Measurements from ENCODE around the gene SLC38A10. TPM values are rescaled to one million over a fixed set of nuclear protein-coding genes. Genes with fewer than 3 reads are reported as not detected.

The SLC38A10 gene
- total RNA-seq, 1 experiment from 2014 or later = 43.8 TPM

- no peak overlapping the region for H4K91ac ChIP-seq (ENCODE audit: insufficient read length, low read depth, low read length)
- H3K9ac ChIP-seq (ENCODE audit: extremely low read depth, insufficient read length, low read length) = no peak overlapping the region
- H3K9me3 Mint-ChIP-seq = no peaks in the 10 kb centered on the region
- no peak overlapping the region for H3K4ac ChIP-seq (ENCODE audit: low read depth, low read length)
- no peaks in the 10 kb centered on the region for H3K23me2 ChIP-seq (ENCODE audit: insufficient read length, low read depth, low read length, poor library complexity, severe bottlenecking)
- H2BK15ac ChIP-seq (ENCODE audit: low read depth, low read length) = no peak overlapping the region
- H3K36me3 Mint-ChIP-seq (ENCODE audit: insufficient read depth in 1 of 3, low read depth in 3 of 3) = peaks cover 2 to 23% (median 20%) of the 10 kb centered on the region in 3 experiments; a peak in 6 of 7 replicates
- no peaks in the 10 kb centered on the region for H3K27me3 Mint-ChIP-seq (ENCODE audit: low read depth)
- no peak overlapping the region for H3K4me3 Mint-ChIP-seq
- H3K79me2 ChIP-seq (ENCODE audit: insufficient read depth, low read length) = no peaks in the 10 kb centered on the region
- WGBS (ENCODE audit: extremely low coverage, insufficient read length, low lambda C conversion rate) = no CpG with 5 or more reads among the region's 19 CpGs
- H2BK20ac ChIP-seq (ENCODE audit: low read depth, low read length, poor library complexity, severe bottlenecking) = no peak overlapping the region
- H3T11ph ChIP-seq (ENCODE audit: low read length) = no peak overlapping the region
- no peaks in the 10 kb centered on the region for H3K4me1 Mint-ChIP-seq
- no peak overlapping the region for H3K23ac ChIP-seq (ENCODE audit: insufficient read length, low read depth, low read length)
- H3K56ac ChIP-seq (ENCODE audit: insufficient read length, low read depth, low read length) = no peak overlapping the region
- H2AFZ ChIP-seq (ENCODE audit: low read length) = no peak overlapping the region
- H3K18ac ChIP-seq (ENCODE audit: insufficient read length, low read depth, low read length) = no peak overlapping the region
- DNase-seq = no peak
- H3K4me1 ChIP-seq (ENCODE audit: insufficient read depth, low read length) = no peaks in the 10 kb centered on the region
- H4K20me1 ChIP-seq (ENCODE audit: control insufficient read depth, insufficient read depth, insufficient read length) = no peaks in the 10 kb centered on the region
- no peaks in the 10 kb centered on the region for H3K9me3 ChIP-seq (ENCODE audit: control insufficient read depth, low read depth, low read length)
- no peak overlapping the region for H4K5ac ChIP-seq (ENCODE audit: insufficient read length, low read depth, low read length)
- H2BK12ac ChIP-seq (ENCODE audit: insufficient read length, low read depth, low read length) = no peak overlapping the region
- no peak overlapping the region for H2AK5ac ChIP-seq (ENCODE audit: insufficient read length, low read length)
- H3K14ac ChIP-seq (ENCODE audit: insufficient read depth, low read length) = no peak overlapping the region
- no peaks in the 10 kb centered on the region for H3K27me3 ChIP-seq (ENCODE audit: insufficient read depth, low read length)
- H3K27ac Mint-ChIP-seq = no peak overlapping the region
- no peak overlapping the region for H3K27ac ChIP-seq (ENCODE audit: insufficient read length, low read depth, low read length)
- no peak overlapping the region for H2BK120ac ChIP-seq (ENCODE audit: low read depth, low read length, poor library complexity, severe bottlenecking)
- no peak overlapping the region for H4K8ac ChIP-seq (replicated peaks; ENCODE audit: insufficient read length, low read depth, low read length)
- TF ChIP-seq, protein P1, sequence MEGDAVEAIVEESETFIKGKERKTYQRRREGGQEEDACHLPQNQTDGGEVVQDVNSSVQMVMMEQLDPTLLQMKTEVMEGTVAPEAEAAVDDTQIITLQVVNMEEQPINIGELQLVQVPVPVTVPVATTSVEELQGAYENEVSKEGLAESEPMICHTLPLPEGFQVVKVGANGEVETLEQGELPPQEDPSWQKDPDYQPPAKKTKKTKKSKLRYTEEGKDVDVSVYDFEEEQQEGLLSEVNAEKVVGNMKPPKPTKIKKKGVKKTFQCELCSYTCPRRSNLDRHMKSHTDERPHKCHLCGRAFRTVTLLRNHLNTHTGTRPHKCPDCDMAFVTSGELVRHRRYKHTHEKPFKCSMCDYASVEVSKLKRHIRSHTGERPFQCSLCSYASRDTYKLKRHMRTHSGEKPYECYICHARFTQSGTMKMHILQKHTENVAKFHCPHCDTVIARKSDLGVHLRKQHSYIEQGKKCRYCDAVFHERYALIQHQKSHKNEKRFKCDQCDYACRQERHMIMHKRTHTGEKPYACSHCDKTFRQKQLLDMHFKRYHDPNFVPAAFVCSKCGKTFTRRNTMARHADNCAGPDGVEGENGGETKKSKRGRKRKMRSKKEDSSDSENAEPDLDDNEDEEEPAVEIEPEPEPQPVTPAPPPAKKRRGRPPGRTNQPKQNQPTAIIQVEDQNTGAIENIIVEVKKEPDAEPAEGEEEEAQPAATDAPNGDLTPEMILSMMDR (conservative IDR thresholded peaks at IDR 0.05) = no peak
- H3K79me1 ChIP-seq (ENCODE audit: insufficient read depth, low read depth, low read length, poor library complexity, severe bottlenecking) = no peaks in the 10 kb centered on the region
- H2BK5ac ChIP-seq (ENCODE audit: insufficient read length, low read length) = no peak overlapping the region
- no peak overlapping the region for H3K4me2 ChIP-seq (ENCODE audit: insufficient read depth, insufficient read length, low read length)
Observed at GRCh38 chr17:81260641-81261040, 34.5 kb downstream of the SLC38A10 start.

All from H9 (cell line).